WTC11 (cell line): ENCODE measurements around the gene ZDHHC14.

Experiments
- TF ChIP-seq, protein P1 (sequence below): fragments of 200-600 bp; IDR thresholded peaks from 2 replicates; pipeline ENCODE4 v1.8.0; 2022; ENCODE audit warnings: antibody characterized with exemption
- TF ChIP-seq, protein P2 (sequence below): sonication (generic); formaldehyde crosslinking; IDR thresholded peaks from 2 replicates; pipeline ENCODE4 v1.8.1; 2023; ENCODE audit warnings: mild to moderate bottlenecking, moderate library complexity, missing genetic modification reagents

DNA sequence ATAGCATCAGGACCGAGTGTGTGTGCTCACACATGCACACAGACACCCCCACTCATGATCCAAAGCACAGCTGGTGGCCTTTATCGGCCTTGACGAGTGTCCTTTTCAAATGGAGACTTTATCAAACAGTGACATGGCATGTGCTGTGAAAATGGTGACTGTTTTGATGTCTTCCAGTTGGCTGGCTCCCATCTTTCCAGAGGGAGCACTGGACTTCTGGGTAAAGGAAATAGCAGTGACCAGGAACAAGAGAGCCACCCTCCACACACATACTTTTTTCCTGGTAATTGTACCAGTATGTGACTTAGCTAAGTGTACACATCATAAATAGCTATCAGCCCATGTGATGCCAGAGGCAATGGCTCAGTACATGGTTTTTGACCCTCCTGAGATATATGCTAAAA, 52.7 kb downstream of the ZDHHC14 start:
- TF ChIP-seq, protein P1, sequence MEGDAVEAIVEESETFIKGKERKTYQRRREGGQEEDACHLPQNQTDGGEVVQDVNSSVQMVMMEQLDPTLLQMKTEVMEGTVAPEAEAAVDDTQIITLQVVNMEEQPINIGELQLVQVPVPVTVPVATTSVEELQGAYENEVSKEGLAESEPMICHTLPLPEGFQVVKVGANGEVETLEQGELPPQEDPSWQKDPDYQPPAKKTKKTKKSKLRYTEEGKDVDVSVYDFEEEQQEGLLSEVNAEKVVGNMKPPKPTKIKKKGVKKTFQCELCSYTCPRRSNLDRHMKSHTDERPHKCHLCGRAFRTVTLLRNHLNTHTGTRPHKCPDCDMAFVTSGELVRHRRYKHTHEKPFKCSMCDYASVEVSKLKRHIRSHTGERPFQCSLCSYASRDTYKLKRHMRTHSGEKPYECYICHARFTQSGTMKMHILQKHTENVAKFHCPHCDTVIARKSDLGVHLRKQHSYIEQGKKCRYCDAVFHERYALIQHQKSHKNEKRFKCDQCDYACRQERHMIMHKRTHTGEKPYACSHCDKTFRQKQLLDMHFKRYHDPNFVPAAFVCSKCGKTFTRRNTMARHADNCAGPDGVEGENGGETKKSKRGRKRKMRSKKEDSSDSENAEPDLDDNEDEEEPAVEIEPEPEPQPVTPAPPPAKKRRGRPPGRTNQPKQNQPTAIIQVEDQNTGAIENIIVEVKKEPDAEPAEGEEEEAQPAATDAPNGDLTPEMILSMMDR: no peak
- TF ChIP-seq, protein P2, sequence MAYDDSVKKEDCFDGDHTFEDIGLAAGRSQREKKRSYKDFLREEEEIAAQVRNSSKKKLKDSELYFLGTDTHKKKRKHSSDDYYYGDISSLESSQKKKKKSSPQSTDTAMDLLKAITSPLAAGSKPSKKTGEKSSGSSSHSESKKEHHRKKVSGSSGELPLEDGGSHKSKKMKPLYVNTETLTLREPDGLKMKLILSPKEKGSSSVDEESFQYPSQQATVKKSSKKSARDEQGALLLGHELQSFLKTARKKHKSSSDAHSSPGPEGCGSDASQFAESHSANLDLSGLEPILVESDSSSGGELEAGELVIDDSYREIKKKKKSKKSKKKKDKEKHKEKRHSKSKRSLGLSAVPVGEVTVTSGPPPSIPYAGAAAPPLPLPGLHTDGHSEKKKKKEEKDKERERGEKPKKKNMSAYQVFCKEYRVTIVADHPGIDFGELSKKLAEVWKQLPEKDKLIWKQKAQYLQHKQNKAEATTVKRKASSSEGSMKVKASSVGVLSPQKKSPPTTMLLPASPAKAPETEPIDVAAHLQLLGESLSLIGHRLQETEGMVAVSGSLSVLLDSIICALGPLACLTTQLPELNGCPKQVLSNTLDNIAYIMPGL: no peak
